HCT116 (cell line): ENCODE data around the gene CXCL1. TPM values are rescaled to one million over a fixed set of nuclear protein-coding genes. Genes with fewer than 3 reads are reported as not detected.

Experiments
- ATAC-seq: fragments of 200-7000 bp; cut with Tn5 transposase; 2 replicates; pipeline ENCODE4 v1.9.1; 2020; ENCODE audit warnings: mild to moderate bottlenecking, moderate library complexity
- BruUV-seq: library from RNA; stranded (reverse); fragments of 400-500 nt; replicated peaks from 2 replicates; lab custom pipeline; 2021; lab: Mats Ljungman, UMichigan
- CTCF ChIA-PET: fragments of 300-600 bp; sonication (Branson Sonifier 250); formaldehyde crosslinking; loops from one replicate; lab custom pipeline; 2021; ENCODE audit warnings: antibody characterized with exemption; lab: Charles Lee
- POLR2A ChIA-PET: fragments of 300-600, 350-600 bp; sonication (Branson Sonifier 250); formaldehyde crosslinking; loops from one replicate; lab custom pipeline; 2021; ENCODE audit warnings: antibody characterized with exemption; lab: Charles Lee
- RAD21 ChIA-PET, 2 experiments: fragments of 300-600 bp; sonication (Branson Sonifier 250); formaldehyde crosslinking; loops; one replicate each; lab custom pipeline; 2023; ENCODE audit warnings: low total read pairs in 2 of 2; ENCODE audit not compliant: uncharacterized antibody in 2 of 2, unreplicated experiment in 2 of 2, low non-redundant PET in 1 of 2; lab: Charles Lee
- DNase-seq: peaks from one replicate; pipeline ENCODE4 v3.0.0-alpha.2; 2010; ENCODE audit warnings: low read depth, low spot score
- H2AFZ ChIP-seq: fragments of 200-600 bp; shearing (Covaris generic), sonication (generic); 2 replicates; pipeline ENCODE4 v1.6.1; 2017; ENCODE audit warnings: low read depth, mixed run types, mixed read lengths, antibody characterized with exemption, low read length; ENCODE audit not compliant: poor library complexity, severe bottlenecking
- H3K27ac ChIP-seq: 2 replicates; pipeline ENCODE4 v1.5.1; 2012; ENCODE audit warnings: low read depth, low read length
- H3K27me3 ChIP-seq: fragments of 200-600 bp; sonication (generic); 2 replicates; pipeline ENCODE4 v1.6.1; 2016; ENCODE audit warnings: mixed run types, low read length, mixed read lengths; ENCODE audit not compliant: insufficient read depth
- H3K36me3 ChIP-seq, 2 experiments: fragments of 200-500 bp in 1 of 2; fragments of 200-600 bp in 1 of 2; sonication (Bioruptor generic) in 1 of 2; sonication (generic) in 1 of 2; 2 replicates each; pipeline versions ENCODE4 v1.5.1 to v1.6.1; 2014 to 2016; ENCODE audit warnings: low read length in 2 of 2, inconsistent platforms in 1 of 2, mixed read lengths in 1 of 2, mixed run types in 1 of 2; ENCODE audit not compliant: insufficient read depth in 2 of 2, control insufficient read depth in 1 of 2
- H3K4me1 ChIP-seq, 2 experiments: fragments of 200-600 bp in 1 of 2; sonication (generic) in 1 of 2; 2 replicates each; pipeline versions ENCODE4 v1.5.1 to v1.6.1; 2012 to 2017; ENCODE audit warnings: low read length in 2 of 2, inconsistent platforms in 1 of 2, mild to moderate bottlenecking in 1 of 2, mixed read lengths in 1 of 2, mixed run types in 1 of 2, moderate library complexity in 1 of 2; ENCODE audit not compliant: insufficient read depth in 2 of 2, control insufficient read depth in 1 of 2
- H3K4me2 ChIP-seq: fragments of 200-600 bp; sonication (generic); 2 replicates; pipeline ENCODE4 v1.6.1; 2017; ENCODE audit warnings: mixed run types, low read length, mixed read lengths
- H3K4me3 ChIP-seq, 2 experiments: fragments of 200-600 bp in 1 of 2; sonication (generic) in 1 of 2; replicated peaks in 1 of 2; 2 replicates each; pipeline ENCODE4 v1.5.1; 2011 to 2016; ENCODE audit warnings: low read length in 2 of 2, control low read depth in 1 of 2, low read depth in 1 of 2, mild to moderate bottlenecking in 1 of 2, mixed read lengths in 1 of 2, mixed run types in 1 of 2
- H3K79me2 ChIP-seq: fragments of 200-600 bp; sonication (generic); 2 replicates; pipeline ENCODE4 v1.6.1; 2017; ENCODE audit warnings: mild to moderate bottlenecking, mixed run types, low read length, moderate library complexity, mixed read lengths; ENCODE audit not compliant: insufficient read depth
- H3K9ac ChIP-seq: fragments of 200-600 bp; sonication (generic); 2 replicates; pipeline ENCODE4 v1.6.1; 2016; ENCODE audit warnings: low read length, mixed read lengths
- H3K9me2 ChIP-seq: fragments of 200-600 bp; sonication (generic), shearing (Covaris generic); 2 replicates; pipeline ENCODE4 v1.6.1; 2017; ENCODE audit warnings: mixed run types, mild to moderate bottlenecking, moderate library complexity; ENCODE audit not compliant: insufficient read depth
- H3K9me3 ChIP-seq, 2 experiments: fragments of 200-500 bp in 1 of 2; fragments of 200-600 bp in 1 of 2; sonication (Bioruptor generic) in 1 of 2; sonication (generic) in 1 of 2; 2 replicates each; pipeline ENCODE4 v1.6.1; 2014 to 2017; ENCODE audit warnings: low read length in 2 of 2, mixed read lengths in 2 of 2, inconsistent platforms in 1 of 2, low read depth in 1 of 2, mild to moderate bottlenecking in 1 of 2, mixed run types in 1 of 2, moderate library complexity in 1 of 2; ENCODE audit not compliant: control insufficient read depth in 1 of 2, insufficient read depth in 1 of 2
- H4K20me1 ChIP-seq: fragments of 200-600 bp; sonication (generic), shearing (Covaris generic); 2 replicates; pipeline ENCODE4 v1.6.1; 2017; ENCODE audit warnings: mixed run types, mild to moderate bottlenecking, moderate library complexity; ENCODE audit not compliant: insufficient read depth
- CBX3 ChIP-seq: IDR thresholded peaks from 2 replicates; pipeline ENCODE4 v1.6.1; 2012; ENCODE audit warnings: low read depth
- CEBPB ChIP-seq: IDR thresholded peaks from 2 replicates; pipeline ENCODE4 v1.6.1; 2012; ENCODE audit warnings: low read depth
- CTCF ChIP-seq, 3 experiments: fragments of 200-600 bp in 1 of 3; sonication (generic) in 1 of 3; IDR thresholded peaks in 2 of 3; conservative IDR thresholded peaks in 1 of 3; 2 replicates each; pipeline ENCODE4 v1.5.1; 2012 to 2017; ENCODE audit warnings: low read depth in 2 of 3, low read length in 2 of 3, antibody characterized with exemption in 1 of 3, borderline replicate concordance in 1 of 3, control low read depth in 1 of 3, mild to moderate bottlenecking in 1 of 3, mixed read lengths in 1 of 3, mixed run types in 1 of 3, moderate library complexity in 1 of 3; ENCODE audit not compliant: insufficient read depth in 1 of 3
- EGR1 ChIP-seq: IDR thresholded peaks from 2 replicates; pipeline ENCODE4 v1.6.1; 2012; ENCODE audit warnings: low read depth
- ELF1 ChIP-seq: IDR thresholded peaks from 2 replicates; pipeline ENCODE4 v1.6.1; 2012; ENCODE audit warnings: low read depth, borderline replicate concordance
- EZH2 ChIP-seq: fragments of 200-600 bp; sonication (generic); IDR thresholded peaks from 2 replicates; pipeline ENCODE4 v1.6.1; 2017; ENCODE audit warnings: antibody characterized with exemption, mixed run types
- EZH2phosphoT487 ChIP-seq: fragments of 200-600 bp; IDR thresholded peaks from 2 replicates; pipeline ENCODE4 v1.6.1; 2018; ENCODE audit warnings: antibody characterized with exemption, borderline replicate concordance
- FOSL1 ChIP-seq: IDR thresholded peaks from 2 replicates; pipeline ENCODE4 v1.6.1; 2012; ENCODE audit warnings: low read depth
- JUND ChIP-seq: IDR thresholded peaks from 2 replicates; pipeline ENCODE4 v1.6.1; 2012
- MAX ChIP-seq: IDR thresholded peaks from 2 replicates; pipeline ENCODE4 v1.6.1; 2012
- POLR2A ChIP-seq: IDR thresholded peaks from 2 replicates; pipeline ENCODE4 v1.7.0; 2011; ENCODE audit warnings: borderline replicate concordance; ENCODE audit not compliant: insufficient read depth, insufficient read length; ENCODE audit errors: extremely low read depth
- REST ChIP-seq: IDR thresholded peaks from 2 replicates; pipeline ENCODE4 v1.6.1; 2012; ENCODE audit warnings: low read depth
- SIN3A ChIP-seq: IDR thresholded peaks from 2 replicates; pipeline ENCODE4 v1.6.1; 2012; ENCODE audit warnings: low read depth
- SP1 ChIP-seq: IDR thresholded peaks from 2 replicates; pipeline ENCODE4 v1.6.1; 2012; ENCODE audit warnings: low read depth
- SRF ChIP-seq: IDR thresholded peaks from 2 replicates; pipeline ENCODE4 v1.6.1; 2012; ENCODE audit warnings: low read depth
- TCF7L2 ChIP-seq: IDR thresholded peaks from 2 replicates; pipeline ENCODE4 v1.7.0; 2011; ENCODE audit warnings: borderline replicate concordance, inconsistent platforms; ENCODE audit not compliant: insufficient read depth, insufficient read length; ENCODE audit errors: extremely low read depth
- YY1 ChIP-seq: IDR thresholded peaks from 2 replicates; pipeline ENCODE4 v1.6.1; 2011; ENCODE audit warnings: low read length, low read depth, moderate library complexity, mild to moderate bottlenecking; ENCODE audit not compliant: insufficient replicate concordance; ENCODE audit errors: extremely low read depth
- ZBTB33 ChIP-seq: IDR thresholded peaks from 2 replicates; pipeline ENCODE4 v1.6.1; 2011; ENCODE audit warnings: mild to moderate bottlenecking, low read length, moderate library complexity; ENCODE audit not compliant: insufficient replicate concordance; ENCODE audit errors: extremely low read depth
- ZFX ChIP-seq: fragments of 450-650 bp; IDR thresholded peaks from 2 replicates; pipeline ENCODE4 v1.6.1; 2017
- ZNF274 ChIP-seq: fragments of 200-500 bp; sonication (Bioruptor generic); IDR thresholded peaks from 2 replicates; pipeline ENCODE4 v1.6.1; 2014; ENCODE audit warnings: mild to moderate bottlenecking, low read depth, low read length, inconsistent platforms
- intact Hi-C: fragments of 100-400 bp; cut with micrococcal nuclease; formaldehyde crosslinking; loops from 2 replicates; pipeline ENCODE4 v1.10.0; 2022
- total RNA-seq: library from RNA; stranded (reverse); gene quantifications from one replicate; pipeline ENCODE4 v1.2.1, GENCODE V29; 2021; ENCODE audit not compliant: unreplicated experiment

The CXCL1 gene
- total RNA-seq, 1 experiment from 2014 or later = 2.5 TPM

GRCh38 chr4:73865431-73866096 lies 3.6 kb upstream of the CXCL1 start:
- Histone ChIP-seq H3K79me2 (no peaks in the 10 kb centered on the region), H4K20me1 (no peaks in the 10 kb centered on the region), H3K4me1 (peaks cover 0 to 13% of the 10 kb centered on the region in 2 experiments; a peak in 3 of 4 replicates), H3K27ac (no peak overlapping the region), H3K27me3 (no peaks in the 10 kb centered on the region), H3K9me2 (no peaks in the 10 kb centered on the region), H3K9ac (no peak overlapping the region), H3K4me3 (no peak overlapping the region), H2AFZ (no peak overlapping the region), H3K9me3 (no peaks in the 10 kb centered on the region)
- ChIA-PET POLR2A (no interaction called here), RAD21 (interaction anchor here in 1 of 2 experiments (1.3 kb wide), 1 partner anchor 136 kb away, joined by 4 read pairs; no protein-coding TSS in a partner anchor), CTCF (interaction anchor here (1.6 kb wide), 1 partner anchor 292 kb away, joined by 4 read pairs; no protein-coding TSS in a partner anchor)
- BruUV-seq = no TSS peak
- no peak for DNase-seq
- no peak for ATAC-seq
- intact Hi-C loops = loop anchor here (2.0 to 10.0 kb wide), 3 partner anchors 203 to 521 kb away; no protein-coding TSS in a partner anchor
- TF ChIP-seq ZFX (no peak), POLR2A (no peak), EZH2 (no peak), FOSL1 (no peak), CTCF (IDR thresholded peaks at IDR 0.05 in 2 of 3, conservative IDR thresholded peaks at IDR 0.05 in 1 of 3; ENCODE audit: borderline replicate concordance in 1 of 3, insufficient read depth in 1 of 3, low read depth in 2 of 3, low read length in 2 of 3) (no peak), ELF1 (no peak), SIN3A (no peak), YY1 (no peak), EZH2phosphoT487 (no peak), SP1 (no peak), TCF7L2 (no peak), MAX (no peak), SRF (no peak), CBX3 (no peak), REST (no peak), ZNF274 (no peak), ZBTB33 (no peak), CEBPB (no peak), JUND (no peak), EGR1 (no peak)
- TF ChIP-seq, all 23 proteins: peak for 0
- Histone ChIP-seq H3K36me3 (no peaks in the 10 kb centered on the region), H3K4me2 (no peak overlapping the region)
